ENCODE measurements around the gene ERF.

- no peak for TF ChIP-seq CTCF (IDR thresholded peaks at IDR 0.05; ENCODE audit: low read length)
- no peak for TF ChIP-seq EZH2 (IDR thresholded peaks at IDR 0.05; ENCODE audit: borderline replicate concordance, low read length)
Measured at GRCh38 chr19:42233106-42233505, 21.8 kb downstream of the ERF start.
